GM19468 (cell line): ENCODE results near the gene ADTRP.
"Not testable (repeated sequence)": the region's sequence is repeated elsewhere in the genome, so short reads cannot be mapped to it uniquely, and the experiment has no call there.

Experiments
- ATAC-seq: cut with Tn5 transposase; IDR thresholded peaks from one replicate; pipeline ENCODE4 v1.9.1; 2021; ENCODE audit warnings: mild to moderate bottlenecking, moderate library complexity, moderate number of reproducible peaks; ENCODE audit not compliant: unreplicated experiment; ENCODE audit errors: extremely low read depth

Gene ADTRP

DNA sequence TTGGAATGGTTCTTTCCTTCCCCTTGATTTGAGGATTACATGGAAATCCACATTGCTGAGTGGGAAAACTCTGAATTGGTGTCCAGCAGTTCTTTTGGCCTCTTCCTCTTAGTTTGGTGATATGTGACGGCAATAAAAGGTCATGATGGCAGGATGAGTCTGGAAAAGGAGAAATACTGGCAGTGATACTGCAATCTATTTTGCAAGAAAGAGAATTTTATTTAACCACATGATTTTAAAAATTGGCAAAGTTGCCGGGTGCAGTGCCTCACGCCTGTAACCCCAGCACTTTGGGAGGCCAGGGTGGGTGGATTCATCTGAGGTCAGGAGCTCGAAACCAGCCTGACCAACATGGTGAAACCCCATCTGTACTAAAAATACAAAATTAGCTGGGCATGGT lies 73.1 kb downstream of the ADTRP start:
- ATAC-seq, result no peak

DNA sequence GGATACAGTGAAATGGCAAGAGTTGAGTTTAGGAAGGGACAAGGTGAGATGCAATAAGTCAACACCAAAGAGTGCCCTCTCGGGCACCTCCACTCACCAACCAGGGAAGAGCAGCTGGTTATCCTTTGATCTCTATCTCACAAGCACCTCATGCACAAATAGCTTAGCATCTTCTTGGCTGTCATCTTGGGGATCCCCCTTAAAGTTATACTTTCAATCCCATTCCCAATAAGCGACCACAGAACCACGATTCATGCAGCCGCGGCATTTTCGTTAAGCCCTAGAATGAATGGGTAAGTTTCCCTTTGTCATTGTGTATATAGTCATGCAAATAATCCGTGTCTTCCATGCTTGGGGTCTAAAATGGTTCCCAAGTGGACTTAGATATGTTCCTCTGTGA lies 73.5 kb downstream of the ADTRP start:
- ATAC-seq, result no peak

- no peak for ATAC-seq
Measured at GRCh38 chr6:11703725-11704124, 74.9 kb downstream of the ADTRP start.

GRCh38 chr6:11702500-11703130 lies 76.0 kb downstream of the ADTRP start:
- no peak for ATAC-seq

DNA sequence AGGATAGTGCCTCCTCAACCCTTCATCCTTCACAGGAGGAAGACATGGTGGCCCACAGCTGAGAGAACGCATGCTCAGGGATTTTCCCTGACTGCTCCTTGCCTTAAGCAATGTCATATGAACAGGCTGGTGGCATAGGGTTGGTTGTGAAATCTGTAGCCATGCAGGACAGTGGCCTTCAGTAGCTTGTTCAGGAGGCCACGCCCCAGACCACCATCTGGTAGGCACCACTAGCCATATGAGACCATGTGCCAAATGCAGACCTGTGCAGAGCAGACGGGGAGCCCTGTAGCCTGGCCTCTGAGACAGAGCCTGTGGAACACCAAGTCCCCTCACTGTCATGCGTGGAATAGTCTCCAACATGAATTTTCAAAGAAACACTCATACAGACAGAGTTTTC lies 76.5 kb downstream of the ADTRP start:
- ATAC-seq, result no peak

GRCh38 chr6:11701573-11701972 lies 77.0 kb downstream of the ADTRP start:
- no peak for ATAC-seq

GRCh38 chr6:11700118-11700718 lies 78.4 kb downstream of the ADTRP start:
- no peak for ATAC-seq

GRCh38 chr6:11699576-11699975 lies 79.0 kb downstream of the ADTRP start:
- ATAC-seq, result no peak

GRCh38 chr6:11692451-11693376 lies 85.9 kb downstream of the ADTRP start:
- ATAC-seq, result no peak

DNA sequence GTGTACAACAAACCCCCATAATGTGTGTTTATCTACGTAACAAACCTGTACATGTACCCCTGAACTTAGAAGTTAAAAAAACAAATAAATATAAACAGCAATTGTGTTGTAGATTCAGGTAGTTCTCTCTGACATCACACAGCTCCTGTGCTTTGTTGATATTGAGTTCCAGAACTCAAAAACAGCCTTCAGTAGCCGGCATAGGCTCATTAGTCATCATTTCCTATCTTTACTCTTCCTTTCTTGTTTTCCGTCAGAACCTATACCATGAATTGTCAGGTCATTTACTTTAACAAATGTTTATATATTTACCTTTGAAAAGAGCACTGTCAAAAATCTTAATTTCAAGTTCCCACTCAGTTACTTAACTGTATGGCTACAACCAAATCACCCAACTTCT lies 88.8 kb downstream of the ADTRP start:
- no peak for ATAC-seq

- not testable (repeated sequence) for ATAC-seq
Measured at GRCh38 chr6:11689400-11689799, 89.2 kb downstream of the ADTRP start.

GRCh38 chr6:11688425-11688709 lies 90.2 kb downstream of the ADTRP start:
- ATAC-seq, result no peak

GRCh38 chr6:11685481-11686093 lies 93.0 kb downstream of the ADTRP start:
- no peak for ATAC-seq

DNA sequence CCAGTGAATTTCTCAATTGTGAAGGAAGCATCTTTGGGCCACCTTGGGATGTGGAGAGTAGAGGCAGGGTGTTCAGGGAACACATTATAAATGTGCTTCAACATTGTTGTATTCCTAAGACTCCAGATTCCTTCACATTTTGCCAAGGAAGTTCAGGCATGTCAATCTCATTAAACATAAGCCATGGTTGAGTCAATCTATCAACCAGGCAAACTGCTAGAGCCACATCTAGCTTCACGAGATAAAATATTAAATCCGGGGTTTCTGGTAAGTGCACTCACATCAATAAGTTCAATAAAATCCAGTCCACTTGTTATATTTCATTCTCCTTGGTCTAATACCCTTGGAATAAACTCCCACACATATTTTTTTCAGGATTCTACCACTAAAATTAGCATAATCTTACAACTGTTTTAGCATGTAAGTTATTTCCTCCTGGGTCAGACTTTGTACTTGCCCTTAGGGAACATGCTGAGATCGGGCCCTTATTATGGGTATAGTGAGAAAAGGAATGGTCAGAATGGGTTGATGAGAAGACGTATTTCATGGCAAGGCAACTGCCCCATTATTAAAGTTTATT lies 93.6 kb downstream of the ADTRP start:
- no peak for ATAC-seq

DNA sequence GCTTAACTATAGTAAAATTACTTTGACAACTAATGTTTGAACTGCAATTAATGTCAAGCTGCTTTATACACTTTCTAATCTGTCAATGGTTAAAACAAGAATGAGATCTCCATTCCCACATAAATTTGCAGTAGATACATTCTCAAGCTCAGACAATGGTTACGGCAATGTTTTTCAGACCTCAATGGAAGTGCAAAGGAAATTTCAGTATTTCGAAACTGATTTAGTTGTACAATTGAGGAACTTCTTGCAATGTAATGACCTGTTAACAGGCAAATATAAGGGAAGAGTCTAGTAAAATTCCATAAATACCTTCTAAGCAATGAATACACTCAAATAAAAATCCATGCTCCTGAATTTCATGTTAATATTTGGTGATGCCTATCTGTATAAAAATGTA lies 94.7 kb downstream of the ADTRP start:
- no peak for ATAC-seq

- no peak for ATAC-seq
Measured at GRCh38 chr6:11682561-11682975, 96.0 kb downstream of the ADTRP start.

DNA sequence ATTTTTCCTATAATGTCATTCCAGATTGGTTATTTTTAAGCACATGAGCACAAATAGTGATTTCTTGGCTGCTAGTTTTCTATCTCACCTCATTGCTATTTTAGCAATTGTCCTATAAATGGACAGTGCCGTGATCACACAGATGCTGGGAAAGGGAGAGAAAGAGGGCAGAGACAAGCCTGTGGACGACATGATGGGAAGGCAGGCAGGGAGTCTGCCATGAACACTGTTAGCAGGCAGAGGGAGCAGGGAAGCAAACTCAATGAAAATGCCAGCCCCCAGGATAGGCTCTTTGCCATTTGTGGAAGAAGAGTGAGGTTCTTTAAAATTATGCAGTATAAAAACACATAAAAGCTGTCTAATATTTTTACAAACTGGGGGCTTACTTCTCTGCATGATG lies 96.8 kb downstream of the ADTRP start:
- no peak for ATAC-seq

DNA sequence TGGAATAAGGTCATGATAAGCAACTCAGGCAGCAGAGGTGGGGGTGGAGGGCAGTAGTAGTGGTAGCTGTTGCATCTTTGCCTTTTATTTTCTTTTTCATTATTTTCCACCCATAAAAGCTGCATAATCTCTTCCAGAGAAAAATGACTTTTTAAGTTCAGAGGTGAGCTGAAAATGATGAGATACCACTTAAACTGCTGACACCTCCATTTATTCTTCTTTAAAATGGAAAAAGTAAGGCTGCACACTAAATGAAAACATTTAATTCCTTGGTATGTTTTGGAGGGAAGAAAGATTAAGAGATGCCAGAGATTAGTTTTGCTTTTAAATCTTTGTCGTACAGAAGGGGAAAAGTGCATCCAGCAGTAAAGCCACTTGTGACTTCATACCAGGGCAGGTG lies 97.2 kb downstream of the ADTRP start:
- no peak for ATAC-seq

DNA sequence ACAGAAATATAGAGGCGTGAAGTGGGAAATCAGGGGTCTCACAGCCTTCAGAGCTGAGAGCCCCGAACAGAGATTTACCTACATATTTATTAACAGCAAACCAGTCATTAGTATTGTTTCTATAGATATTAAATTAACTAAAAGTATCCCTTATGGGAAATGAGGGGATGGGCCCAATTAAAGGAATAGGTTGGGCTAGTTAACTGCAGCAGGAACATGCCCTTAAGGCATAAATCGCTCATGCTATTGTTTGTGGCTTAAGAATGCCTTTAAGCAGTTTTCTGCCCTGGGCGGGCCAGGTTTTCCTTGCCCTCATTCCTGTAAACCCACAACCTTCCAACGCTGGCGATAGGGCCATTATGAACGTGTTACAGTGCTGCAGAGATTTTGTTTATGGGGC lies 98.1 kb downstream of the ADTRP start:
- ATAC-seq, result not testable (repeated sequence)

GRCh38 chr6:11679099-11679498 lies 99.5 kb downstream of the ADTRP start:
- no peak for ATAC-seq

- no peak for ATAC-seq
Measured at GRCh38 chr6:11675601-11676000, 103.0 kb downstream of the ADTRP start.
